ENCODE results near the gene FZR1. TPM values are rescaled to one million over a fixed set of nuclear protein-coding genes. Genes with fewer than 3 reads are reported as not detected.
A peak's percentile ranks its signal among the peaks of the same experiment; 100 is the strongest.

Gene FZR1
- 29.6 TPM for total RNA-seq (2013)
- 10 to 100 TPM in 1 of 3 donors, 1 to 10 TPM in 2; 7.7 to 44.6 (median 9.4) TPM for polyA plus RNA-seq
- 38.2 and 55.2 TPM in 2 replicates for polyA minus RNA-seq
- total RNA-seq = 25.1 to 66.7 (median 33.4) reads per million in 11 experiments

GRCh38 chr19:3505598-3506383 is at the start of gene FZR1:
FZR1 (plus strand) TSS chr19:3506311; CDS start chr19:3522990, 16,679 bp downstream.
- TF ChIP-seq, protein P1, sequence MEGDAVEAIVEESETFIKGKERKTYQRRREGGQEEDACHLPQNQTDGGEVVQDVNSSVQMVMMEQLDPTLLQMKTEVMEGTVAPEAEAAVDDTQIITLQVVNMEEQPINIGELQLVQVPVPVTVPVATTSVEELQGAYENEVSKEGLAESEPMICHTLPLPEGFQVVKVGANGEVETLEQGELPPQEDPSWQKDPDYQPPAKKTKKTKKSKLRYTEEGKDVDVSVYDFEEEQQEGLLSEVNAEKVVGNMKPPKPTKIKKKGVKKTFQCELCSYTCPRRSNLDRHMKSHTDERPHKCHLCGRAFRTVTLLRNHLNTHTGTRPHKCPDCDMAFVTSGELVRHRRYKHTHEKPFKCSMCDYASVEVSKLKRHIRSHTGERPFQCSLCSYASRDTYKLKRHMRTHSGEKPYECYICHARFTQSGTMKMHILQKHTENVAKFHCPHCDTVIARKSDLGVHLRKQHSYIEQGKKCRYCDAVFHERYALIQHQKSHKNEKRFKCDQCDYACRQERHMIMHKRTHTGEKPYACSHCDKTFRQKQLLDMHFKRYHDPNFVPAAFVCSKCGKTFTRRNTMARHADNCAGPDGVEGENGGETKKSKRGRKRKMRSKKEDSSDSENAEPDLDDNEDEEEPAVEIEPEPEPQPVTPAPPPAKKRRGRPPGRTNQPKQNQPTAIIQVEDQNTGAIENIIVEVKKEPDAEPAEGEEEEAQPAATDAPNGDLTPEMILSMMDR (IDR thresholded peaks at IDR 0.05) = no peak
- Mint-ChIP-seq H3K9me3 (peaks cover 0 to 3% (median 0%) of the 10 kb centered on the region in 7 donors), H3K27ac (peak within 1 kb of the TSS; percentile 94 to 97 (median 96)), H3K4me1 (peaks cover 43% of the 10 kb centered on the region), H3K4me3 (peak within 1 kb of the TSS; percentile 94 to 95), H3K36me3 (peaks cover 17 to 26% of the 10 kb centered on the region in 2 donors), H3K27me3 (ENCODE audit: low read depth in 3 of 3) (peaks cover 0 to 3% (median 2%) of the 10 kb centered on the region in 3 donors)
- Histone ChIP-seq H3K27ac (ENCODE audit: low read depth in 1 of 2, low read length in 2 of 2) (peak within 1 kb of the TSS; percentile 58 to 92), H4K20me1 (ENCODE audit: insufficient read depth, low read length) (peaks cover 25% of the 10 kb centered on the region), H3K4me2 (replicated peaks; ENCODE audit: extremely low read depth, low read length, poor library complexity, severe bottlenecking) (peak within 1 kb of the TSS; percentile 98), H3K9ac (ENCODE audit: insufficient read depth, low read length, poor library complexity, severe bottlenecking) (peak within 1 kb of the TSS; percentile 98), H2AFZ (ENCODE audit: insufficient read depth, low read depth, low read length, poor library complexity, severe bottlenecking) (peak within 1 kb of the TSS; percentile 90), H3K9me3 (replicated peaks in 1 of 2; ENCODE audit: control insufficient read depth in 1 of 2, insufficient read depth in 1 of 2, low read length in 2 of 2) (no peaks in the 10 kb centered on the region), H3K27me3 (ENCODE audit: control insufficient read depth in 2 of 2, insufficient read depth in 2 of 2, low read length in 2 of 2) (no peaks in the 10 kb centered on the region), H3K79me2 (ENCODE audit: insufficient read depth, low read length) (peaks cover 46% of the 10 kb centered on the region), H3K36me3 (replicated peaks in 1 of 2; ENCODE audit: control insufficient read depth in 1 of 2, insufficient read depth in 2 of 2, low read length in 2 of 2) (peaks cover 16 to 18% of the 10 kb centered on the region in 2 donors), H3K4me1 (ENCODE audit: control insufficient read depth in 1 of 2, insufficient read depth in 2 of 2, low read length in 2 of 2) (peaks cover 23 to 28% of the 10 kb centered on the region in 2 donors), H3K4me3 (replicated peaks in 1 of 3; ENCODE audit: low read depth in 2 of 3, low read length in 3 of 3) (peak within 1 kb of the TSS; percentile 86 to 91 (median 87))
- WGBS (ENCODE audit: insufficient coverage) = 2% methylated on average over 77 of the region's 79 CpGs
- peak; percentile 99 for DNase-seq
- intact Hi-C loops (cut with micrococcal nuclease) = loop anchor here (5.0 to 10.0 kb wide), 4 partner anchors 47 to 71 kb away; partner anchors contain the start of genes HMG20B (in 1 of the 2) and MFSD12 (in 1 of the 2)

- no peak overlapping the region for H3K4me2 ChIP-seq (replicated peaks; ENCODE audit: extremely low read depth, low read length, poor library complexity, severe bottlenecking)
- H3K9me3 ChIP-seq (replicated peaks in 1 of 2; ENCODE audit: control insufficient read depth in 1 of 2, insufficient read depth in 1 of 2, low read length in 2 of 2) = no peaks in the 10 kb centered on the region
- H3K4me1 ChIP-seq (ENCODE audit: control insufficient read depth in 1 of 2, insufficient read depth in 2 of 2, low read length in 2 of 2) = no peaks in the 10 kb centered on the region
- intact Hi-C loops (cut with micrococcal nuclease) = no loop called here
- WGBS (ENCODE audit: insufficient coverage) = 94% methylated on average over 12 of the region's 18 CpGs
- H3K4me1 Mint-ChIP-seq = no peaks in the 10 kb centered on the region
- H3K27me3 Mint-ChIP-seq (ENCODE audit: low read depth in 3 of 3) = no peaks in the 10 kb centered on the region
- no peak overlapping the region for H2AFZ ChIP-seq (ENCODE audit: insufficient read depth, low read depth, low read length, poor library complexity, severe bottlenecking)
- peaks cover 73% of the 10 kb centered on the region for H4K20me1 ChIP-seq (ENCODE audit: insufficient read depth, low read length)
- H3K27ac ChIP-seq (ENCODE audit: low read depth in 1 of 2, low read length in 2 of 2) = no peak overlapping the region
- TF ChIP-seq, protein P1 (IDR thresholded peaks at IDR 0.05) = no peak
- H3K4me3 ChIP-seq (replicated peaks in 1 of 3; ENCODE audit: low read depth in 2 of 3, low read length in 3 of 3) = no peak overlapping the region
- H3K79me2 ChIP-seq (ENCODE audit: insufficient read depth, low read length) = peaks cover 11% of the 10 kb centered on the region
- H3K9ac ChIP-seq (ENCODE audit: insufficient read depth, low read length, poor library complexity, severe bottlenecking) = no peak overlapping the region
- H3K27me3 ChIP-seq (ENCODE audit: control insufficient read depth in 2 of 2, insufficient read depth in 2 of 2, low read length in 2 of 2) = no peaks in the 10 kb centered on the region
- H3K36me3 Mint-ChIP-seq = peaks cover 30 to 66% of the 10 kb centered on the region in 2 donors
- no peaks in the 10 kb centered on the region for H3K9me3 Mint-ChIP-seq
- H3K36me3 ChIP-seq (replicated peaks in 1 of 2; ENCODE audit: control insufficient read depth in 1 of 2, insufficient read depth in 2 of 2, low read length in 2 of 2) = peaks cover 64 to 91% of the 10 kb centered on the region in 2 donors
- no peak overlapping the region for H3K4me3 Mint-ChIP-seq
- H3K27ac Mint-ChIP-seq = peak overlapping the region in 3 of 7 donors; percentile 56 to 65 (median 58)
- no peak for DNase-seq
These were observed 49.1 kb upstream of the FZR1 start for GRCh38 chr19:3456925-3457527.

All from CD14-positive monocyte (primary cell).